SK-N-SH treated with all-trans-retinoic acid at 6 μM for 48 hours (cell line): ENCODE data around the gene KAZALD1.

Source experiments
- ATAC-seq: fragments of 200-7000 bp; cut with Tn5 transposase; 3 replicates; pipeline ENCODE4 v1.9.1; 2020; ENCODE audit warnings: mild to moderate bottlenecking, moderate library complexity
- ARNTL ChIP-seq: fragments of 450-650 bp; formaldehyde crosslinking; IDR thresholded peaks from 2 replicates; pipeline ENCODE4 v1.5.0; 2020; ENCODE audit warnings: low read depth, mild to moderate bottlenecking, moderate library complexity, borderline replicate concordance
- BACH2 ChIP-seq: fragments of 250-450 bp; sonication (Bioruptor Pico); IDR thresholded peaks from 2 replicates; pipeline ENCODE4 v1.9.0; 2021; ENCODE audit warnings: mild to moderate bottlenecking, borderline replicate concordance
- CSDC2 ChIP-seq: fragments of 250-450 bp; sonication (Bioruptor Pico); IDR thresholded peaks from 2 replicates; pipeline ENCODE4 v1.5.0; 2020; ENCODE audit warnings: mild to moderate bottlenecking, moderate library complexity
- ESRRG ChIP-seq: fragments of 250-450 bp; sonication (Bioruptor Pico); IDR thresholded peaks from 2 replicates; pipeline ENCODE4 v1.6.1; 2021; ENCODE audit warnings: mild to moderate bottlenecking
- GLIS3 ChIP-seq: fragments of 250-450 bp; sonication (Bioruptor Pico); IDR thresholded peaks from 2 replicates; pipeline ENCODE4 v1.5.0; 2020; ENCODE audit warnings: mild to moderate bottlenecking, moderate library complexity
- ISL1 ChIP-seq: fragments of 250-450 bp; sonication (Bioruptor Pico); IDR thresholded peaks from 2 replicates; pipeline ENCODE4 v2.1.2; 2022; ENCODE audit warnings: mild to moderate bottlenecking, moderate library complexity
- OSR1 ChIP-seq: fragments of 250-450 bp; sonication (Bioruptor Pico); IDR thresholded peaks from 2 replicates; pipeline ENCODE4 v1.8.0; 2022; ENCODE audit warnings: moderate library complexity, mild to moderate bottlenecking, inconsistent platforms
- POU6F1 ChIP-seq: fragments of 250-450 bp; sonication (Bioruptor Pico); IDR thresholded peaks from 2 replicates; pipeline ENCODE4 v1.8.0; 2021; ENCODE audit warnings: low read depth, mild to moderate bottlenecking, moderate library complexity, borderline replicate concordance
- PPARA ChIP-seq: fragments of 250-450 bp; sonication (Bioruptor Pico); IDR thresholded peaks from 2 replicates; pipeline ENCODE4 v1.5.0; 2020; ENCODE audit warnings: mild to moderate bottlenecking, borderline replicate concordance
- RARB ChIP-seq: fragments of 250-450 bp; sonication (Bioruptor Pico); IDR thresholded peaks from 2 replicates; pipeline ENCODE4 v1.8.0; 2021; ENCODE audit warnings: mild to moderate bottlenecking, moderate library complexity
- SNAI2 ChIP-seq: fragments of 250-450 bp; sonication (Bioruptor Pico); IDR thresholded peaks from 2 replicates; pipeline ENCODE4 v1.5.0; 2020; ENCODE audit warnings: mild to moderate bottlenecking, moderate library complexity
- TCF4 ChIP-seq: fragments of 250-450 bp; sonication (Bioruptor Pico); IDR thresholded peaks from 2 replicates; pipeline ENCODE4 v1.8.0; 2021; ENCODE audit warnings: mild to moderate bottlenecking, moderate library complexity, borderline replicate concordance
- ZC3H10 ChIP-seq: fragments of 250-450 bp; sonication (Bioruptor Pico); IDR thresholded peaks from 2 replicates; pipeline ENCODE4 v1.5.1; 2021; ENCODE audit warnings: mild to moderate bottlenecking, moderate library complexity
- ZFP3 ChIP-seq: fragments of 250-450 bp; sonication (Bioruptor Pico); IDR thresholded peaks from 2 replicates; pipeline ENCODE4 v1.5.0; 2020; ENCODE audit warnings: mild to moderate bottlenecking, moderate library complexity
- ZFP30 ChIP-seq: fragments of 450-650 bp; formaldehyde crosslinking; IDR thresholded peaks from 2 replicates; pipeline ENCODE4 v1.5.0; 2022; ENCODE audit warnings: mild to moderate bottlenecking, moderate library complexity
- ZNF565 ChIP-seq: fragments of 450-650 bp; formaldehyde crosslinking; conservative IDR thresholded peaks from 2 replicates; pipeline ENCODE4 v1.5.0; 2020; ENCODE audit warnings: low read depth, mild to moderate bottlenecking, moderate library complexity
- ZNF70 ChIP-seq: fragments of 450-650 bp; formaldehyde crosslinking; IDR thresholded peaks from 2 replicates; pipeline ENCODE4 v1.5.0; 2020; ENCODE audit warnings: mild to moderate bottlenecking, moderate library complexity
- ZNF8 ChIP-seq: fragments of 450-650 bp; formaldehyde crosslinking; IDR thresholded peaks from 2 replicates; pipeline ENCODE4 v1.5.0; 2020; ENCODE audit warnings: mild to moderate bottlenecking, moderate library complexity
- TF ChIP-seq, protein P1 (sequence below): fragments of 250-450 bp; sonication (Bioruptor Pico); IDR thresholded peaks from 2 replicates; pipeline ENCODE4 v1.5.0; 2020; ENCODE audit warnings: mild to moderate bottlenecking, moderate library complexity
- TF ChIP-seq, protein P2 (sequence below): fragments of 250-450 bp; sonication (Bioruptor Pico); IDR thresholded peaks from 2 replicates; pipeline ENCODE4 v1.8.0; 2020; ENCODE audit warnings: mild to moderate bottlenecking, moderate library complexity, borderline replicate concordance
- TF ChIP-seq, protein P3 (sequence below): fragments of 250-450 bp; sonication (Bioruptor Pico); IDR thresholded peaks from 2 replicates; pipeline ENCODE4 v1.5.1; 2021; ENCODE audit warnings: mild to moderate bottlenecking, moderate library complexity

KAZALD1 gene

GRCh38 chr10:101018600-101019439 is 43.0 kb upstream of the KAZALD1 start:
- TF ChIP-seq CSDC2 (CRISPR knock-in tag) (no peak), POU6F1 (CRISPR knock-in tag) (no peak), SNAI2 (CRISPR knock-in tag) (no peak), OSR1 (no peak), BACH2 (CRISPR knock-in tag) (no peak), ZFP3 (CRISPR knock-in tag) (no peak), RARB (CRISPR knock-in tag) (no peak), GLIS3 (no peak), ESRRG (no peak), TCF4 (CRISPR knock-in tag) (no peak), ZNF70 (CRISPR knock-in tag) (no peak), ARNTL (CRISPR knock-in tag) (no peak)
- TF ChIP-seq, protein P1, sequence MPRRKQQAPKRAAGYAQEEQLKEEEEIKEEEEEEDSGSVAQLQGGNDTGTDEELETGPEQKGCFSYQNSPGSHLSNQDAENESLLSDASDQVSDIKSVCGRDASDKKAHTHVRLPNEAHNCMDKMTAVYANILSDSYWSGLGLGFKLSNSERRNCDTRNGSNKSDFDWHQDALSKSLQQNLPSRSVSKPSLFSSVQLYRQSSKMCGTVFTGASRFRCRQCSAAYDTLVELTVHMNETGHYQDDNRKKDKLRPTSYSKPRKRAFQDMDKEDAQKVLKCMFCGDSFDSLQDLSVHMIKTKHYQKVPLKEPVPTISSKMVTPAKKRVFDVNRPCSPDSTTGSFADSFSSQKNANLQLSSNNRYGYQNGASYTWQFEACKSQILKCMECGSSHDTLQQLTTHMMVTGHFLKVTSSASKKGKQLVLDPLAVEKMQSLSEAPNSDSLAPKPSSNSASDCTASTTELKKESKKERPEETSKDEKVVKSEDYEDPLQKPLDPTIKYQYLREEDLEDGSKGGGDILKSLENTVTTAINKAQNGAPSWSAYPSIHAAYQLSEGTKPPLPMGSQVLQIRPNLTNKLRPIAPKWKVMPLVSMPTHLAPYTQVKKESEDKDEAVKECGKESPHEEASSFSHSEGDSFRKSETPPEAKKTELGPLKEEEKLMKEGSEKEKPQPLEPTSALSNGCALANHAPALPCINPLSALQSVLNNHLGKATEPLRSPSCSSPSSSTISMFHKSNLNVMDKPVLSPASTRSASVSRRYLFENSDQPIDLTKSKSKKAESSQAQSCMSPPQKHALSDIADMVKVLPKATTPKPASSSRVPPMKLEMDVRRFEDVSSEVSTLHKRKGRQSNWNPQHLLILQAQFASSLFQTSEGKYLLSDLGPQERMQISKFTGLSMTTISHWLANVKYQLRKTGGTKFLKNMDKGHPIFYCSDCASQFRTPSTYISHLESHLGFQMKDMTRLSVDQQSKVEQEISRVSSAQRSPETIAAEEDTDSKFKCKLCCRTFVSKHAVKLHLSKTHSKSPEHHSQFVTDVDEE (CRISPR knock-in tag), result no peak
- TF ChIP-seq, protein P2, sequence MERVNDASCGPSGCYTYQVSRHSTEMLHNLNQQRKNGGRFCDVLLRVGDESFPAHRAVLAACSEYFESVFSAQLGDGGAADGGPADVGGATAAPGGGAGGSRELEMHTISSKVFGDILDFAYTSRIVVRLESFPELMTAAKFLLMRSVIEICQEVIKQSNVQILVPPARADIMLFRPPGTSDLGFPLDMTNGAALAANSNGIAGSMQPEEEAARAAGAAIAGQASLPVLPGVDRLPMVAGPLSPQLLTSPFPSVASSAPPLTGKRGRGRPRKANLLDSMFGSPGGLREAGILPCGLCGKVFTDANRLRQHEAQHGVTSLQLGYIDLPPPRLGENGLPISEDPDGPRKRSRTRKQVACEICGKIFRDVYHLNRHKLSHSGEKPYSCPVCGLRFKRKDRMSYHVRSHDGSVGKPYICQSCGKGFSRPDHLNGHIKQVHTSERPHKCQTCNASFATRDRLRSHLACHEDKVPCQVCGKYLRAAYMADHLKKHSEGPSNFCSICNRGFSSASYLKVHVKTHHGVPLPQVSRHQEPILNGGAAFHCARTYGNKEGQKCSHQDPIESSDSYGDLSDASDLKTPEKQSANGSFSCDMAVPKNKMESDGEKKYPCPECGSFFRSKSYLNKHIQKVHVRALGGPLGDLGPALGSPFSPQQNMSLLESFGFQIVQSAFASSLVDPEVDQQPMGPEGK (CRISPR knock-in tag), result no peak
- ATAC-seq, result peak; percentile 92

- no peak for TF ChIP-seq BACH2 (CRISPR knock-in tag)
- TF ChIP-seq, protein P1 (CRISPR knock-in tag), result no peak
- TF ChIP-seq ISL1 (CRISPR knock-in tag), result no peak
- no peak for TF ChIP-seq RARB (CRISPR knock-in tag)
Measured at GRCh38 chr10:101019440-101019703, 42.4 kb upstream of the KAZALD1 start.

GRCh38 chr10:101020427-101021075 is 41.2 kb upstream of the KAZALD1 start:
- TF ChIP-seq ZC3H10 (no peak), ISL1 (CRISPR knock-in tag) (no peak), ZNF70 (CRISPR knock-in tag) (no peak), OSR1 (no peak), ESRRG (no peak), PPARA (CRISPR knock-in tag) (no peak), ZFP3 (CRISPR knock-in tag) (no peak), RARB (CRISPR knock-in tag) (no peak), TCF4 (CRISPR knock-in tag) (no peak), ARNTL (CRISPR knock-in tag) (no peak), ZNF565 (no peak), POU6F1 (CRISPR knock-in tag) (no peak), BACH2 (CRISPR knock-in tag) (no peak), ZFP30 (CRISPR knock-in tag) (no peak), ZNF8 (no peak), CSDC2 (CRISPR knock-in tag) (no peak)
- TF ChIP-seq, protein P3, sequence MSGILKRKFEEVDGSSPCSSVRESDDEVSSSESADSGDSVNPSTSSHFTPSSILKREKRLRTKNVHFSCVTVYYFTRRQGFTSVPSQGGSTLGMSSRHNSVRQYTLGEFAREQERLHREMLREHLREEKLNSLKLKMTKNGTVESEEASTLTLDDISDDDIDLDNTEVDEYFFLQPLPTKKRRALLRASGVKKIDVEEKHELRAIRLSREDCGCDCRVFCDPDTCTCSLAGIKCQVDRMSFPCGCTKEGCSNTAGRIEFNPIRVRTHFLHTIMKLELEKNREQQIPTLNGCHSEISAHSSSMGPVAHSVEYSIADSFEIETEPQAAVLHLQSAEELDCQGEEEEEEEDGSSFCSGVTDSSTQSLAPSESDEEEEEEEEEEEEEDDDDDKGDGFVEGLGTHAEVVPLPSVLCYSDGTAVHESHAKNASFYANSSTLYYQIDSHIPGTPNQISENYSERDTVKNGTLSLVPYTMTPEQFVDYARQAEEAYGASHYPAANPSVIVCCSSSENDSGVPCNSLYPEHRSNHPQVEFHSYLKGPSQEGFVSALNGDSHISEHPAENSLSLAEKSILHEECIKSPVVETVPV (CRISPR knock-in tag), result no peak
- no peak for ATAC-seq

More at GRCh38 chr10:101019440-101019703, 42.4 kb upstream of the KAZALD1 start:
- ATAC-seq, result no peak
